Erythroblast (primary cell): ENCODE data around the gene C2orf42.

Source experiments
- GATA1 ChIP-seq: IDR thresholded peaks from 2 replicates; pipeline ENCODE4 v1.6.1; 2011; ENCODE audit warnings: low read depth, mild to moderate bottlenecking, control low read depth, low read length, moderate library complexity
- POLR2A ChIP-seq: IDR thresholded peaks from 2 replicates; pipeline ENCODE4 v1.6.1; 2011; ENCODE audit warnings: mild to moderate bottlenecking, low read length

DNA sequence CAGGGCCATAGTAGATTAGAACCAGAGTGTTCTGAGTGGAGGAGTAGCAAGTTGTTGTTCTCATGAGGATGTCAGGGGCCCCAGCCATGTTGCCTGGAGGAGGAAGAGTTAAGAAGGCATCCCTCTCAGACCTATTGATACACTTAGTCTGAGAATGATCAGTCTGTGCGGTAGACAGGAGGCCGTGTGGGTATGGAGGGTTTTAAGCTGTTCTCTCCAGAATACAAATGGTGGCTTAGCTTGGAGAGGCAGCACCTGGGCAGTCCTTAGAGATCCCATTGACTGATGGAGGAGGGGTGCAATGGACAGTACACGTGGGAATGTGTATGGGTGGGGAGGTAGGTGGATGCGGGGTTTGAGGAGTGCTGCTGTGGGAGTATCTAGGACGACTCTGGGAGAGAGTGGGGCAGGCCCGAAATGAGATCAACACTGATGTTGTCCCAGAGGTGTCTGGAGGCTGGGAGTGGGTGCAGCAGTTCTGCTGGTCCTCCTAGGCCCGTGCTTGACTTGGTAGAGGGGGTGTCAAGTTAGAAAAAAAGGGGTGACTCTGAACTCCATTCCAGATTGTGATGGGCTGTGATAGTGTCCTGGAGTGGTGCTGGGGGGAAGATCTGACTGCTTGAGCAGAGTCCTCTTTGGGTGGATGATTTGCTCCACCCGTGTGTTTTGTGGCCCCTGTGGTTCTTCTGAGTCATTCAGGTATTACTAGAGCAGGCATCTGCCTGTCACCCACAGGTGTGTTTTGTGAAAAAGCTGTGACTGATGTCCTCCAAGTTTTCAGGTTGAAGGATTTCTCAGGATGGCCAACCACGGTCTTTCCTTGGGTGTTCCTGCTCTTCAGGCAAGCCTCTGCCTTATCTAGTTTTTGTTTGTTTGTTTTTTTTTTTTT is 44.7 kb downstream of the C2orf42 start:
- TF ChIP-seq POLR2A: no peak
- TF ChIP-seq GATA1: no peak
